Measurements from ENCODE around the gene FCRL3.

FCRL3 gene

DNA sequence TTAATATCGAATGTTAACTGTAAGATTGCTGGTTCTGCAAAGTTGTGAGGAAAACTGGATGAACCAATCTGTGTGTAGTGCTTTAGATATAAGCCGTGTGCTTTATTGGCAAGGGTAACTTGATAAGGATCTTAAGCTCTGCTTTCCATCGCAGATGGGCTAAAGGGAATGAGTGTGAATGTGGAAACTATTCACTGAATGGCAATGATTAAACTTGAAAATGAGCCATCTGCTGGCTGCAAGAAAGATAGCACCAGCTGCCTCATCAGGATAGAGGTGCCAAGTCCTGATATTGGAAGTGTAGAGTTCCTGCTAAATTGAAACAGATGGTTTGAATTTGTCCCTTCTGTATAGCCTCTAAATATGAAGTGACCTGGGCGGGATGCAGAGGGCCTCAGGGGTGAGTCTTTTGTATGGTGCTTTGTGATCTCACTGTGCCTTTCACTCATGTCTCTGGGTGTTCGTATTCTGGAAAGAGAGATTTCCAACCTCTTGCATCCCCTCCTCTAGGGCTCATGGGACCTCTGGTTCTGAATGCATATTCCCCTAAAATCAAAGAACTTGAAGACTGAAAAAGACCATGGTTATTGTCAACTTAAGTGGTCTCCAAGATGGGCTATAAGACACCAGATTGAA lies 9.2 kb downstream of the FCRL3 start:
- no peak overlapping the region for H3K4me3 ChIP-seq (ENCODE audit: control insufficient read depth, low read depth, low read length)
- peak; percentile 18 for DNase-seq (ENCODE audit: low read depth)
- TF ChIP-seq, protein P1, sequence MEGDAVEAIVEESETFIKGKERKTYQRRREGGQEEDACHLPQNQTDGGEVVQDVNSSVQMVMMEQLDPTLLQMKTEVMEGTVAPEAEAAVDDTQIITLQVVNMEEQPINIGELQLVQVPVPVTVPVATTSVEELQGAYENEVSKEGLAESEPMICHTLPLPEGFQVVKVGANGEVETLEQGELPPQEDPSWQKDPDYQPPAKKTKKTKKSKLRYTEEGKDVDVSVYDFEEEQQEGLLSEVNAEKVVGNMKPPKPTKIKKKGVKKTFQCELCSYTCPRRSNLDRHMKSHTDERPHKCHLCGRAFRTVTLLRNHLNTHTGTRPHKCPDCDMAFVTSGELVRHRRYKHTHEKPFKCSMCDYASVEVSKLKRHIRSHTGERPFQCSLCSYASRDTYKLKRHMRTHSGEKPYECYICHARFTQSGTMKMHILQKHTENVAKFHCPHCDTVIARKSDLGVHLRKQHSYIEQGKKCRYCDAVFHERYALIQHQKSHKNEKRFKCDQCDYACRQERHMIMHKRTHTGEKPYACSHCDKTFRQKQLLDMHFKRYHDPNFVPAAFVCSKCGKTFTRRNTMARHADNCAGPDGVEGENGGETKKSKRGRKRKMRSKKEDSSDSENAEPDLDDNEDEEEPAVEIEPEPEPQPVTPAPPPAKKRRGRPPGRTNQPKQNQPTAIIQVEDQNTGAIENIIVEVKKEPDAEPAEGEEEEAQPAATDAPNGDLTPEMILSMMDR (conservative IDR thresholded peaks at IDR 0.05; ENCODE audit: control insufficient read depth, insufficient read depth, low read depth, low read length): peak; percentile 47

GRCh38 chr1:157682710-157683437 lies 17.7 kb downstream of the FCRL3 start:
- no peak for DNase-seq (ENCODE audit: low read depth)
- TF ChIP-seq, protein P1 (conservative IDR thresholded peaks at IDR 0.05; ENCODE audit: control insufficient read depth, insufficient read depth, low read depth, low read length): no peak
- H3K4me3 ChIP-seq (ENCODE audit: control insufficient read depth, low read depth, low read length): no peak overlapping the region

DNA sequence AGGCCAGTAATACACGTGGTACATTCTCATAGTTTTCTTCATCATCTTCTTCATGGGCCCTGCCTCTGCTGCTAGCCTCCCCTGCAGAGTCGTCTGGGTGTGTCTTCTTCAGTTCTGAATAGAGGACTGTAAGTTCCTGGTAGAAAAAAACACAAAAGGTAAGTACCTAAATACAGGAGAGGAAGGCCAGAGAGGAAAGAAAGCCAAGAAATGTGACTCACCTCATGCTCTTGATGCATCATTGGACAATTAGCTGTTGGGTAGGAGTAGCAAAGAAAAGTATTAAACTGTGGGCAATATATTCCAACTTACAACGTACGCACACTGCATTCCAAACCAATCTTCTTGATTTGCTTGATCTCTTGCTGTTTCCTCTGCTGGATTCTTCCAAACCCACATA lies 21.8 kb downstream of the FCRL3 start:
- TF ChIP-seq, protein P1 (conservative IDR thresholded peaks at IDR 0.05; ENCODE audit: control insufficient read depth, insufficient read depth, low read depth, low read length): no peak
- no peak overlapping the region for H3K4me3 ChIP-seq (ENCODE audit: control insufficient read depth, low read depth, low read length)
- no peak for DNase-seq (ENCODE audit: low read depth)

DNA sequence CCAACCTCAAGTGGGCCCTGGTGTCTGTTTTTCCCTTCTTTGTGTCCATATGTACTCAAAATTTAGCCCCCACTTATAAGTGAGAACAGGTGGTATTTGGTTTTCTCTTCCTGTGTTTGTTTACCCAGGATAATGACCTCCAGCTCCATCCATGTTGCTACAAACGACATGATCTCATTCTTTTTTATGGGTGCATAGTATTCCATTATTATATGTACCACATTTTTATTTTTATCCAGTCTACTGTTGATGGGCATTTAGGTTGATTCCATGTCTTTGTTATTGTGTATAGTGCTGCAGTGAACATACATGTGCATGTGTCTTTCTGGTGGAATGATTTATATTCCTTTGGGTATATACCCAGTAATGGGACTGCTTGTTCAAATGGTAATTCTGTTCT lies 27.6 kb downstream of the FCRL3 start:
- no peak overlapping the region for H3K4me3 ChIP-seq (ENCODE audit: control insufficient read depth, low read depth, low read length)
- no peak for DNase-seq (ENCODE audit: low read depth)
- TF ChIP-seq, protein P1 (conservative IDR thresholded peaks at IDR 0.05; ENCODE audit: control insufficient read depth, insufficient read depth, low read depth, low read length): no peak

DNA sequence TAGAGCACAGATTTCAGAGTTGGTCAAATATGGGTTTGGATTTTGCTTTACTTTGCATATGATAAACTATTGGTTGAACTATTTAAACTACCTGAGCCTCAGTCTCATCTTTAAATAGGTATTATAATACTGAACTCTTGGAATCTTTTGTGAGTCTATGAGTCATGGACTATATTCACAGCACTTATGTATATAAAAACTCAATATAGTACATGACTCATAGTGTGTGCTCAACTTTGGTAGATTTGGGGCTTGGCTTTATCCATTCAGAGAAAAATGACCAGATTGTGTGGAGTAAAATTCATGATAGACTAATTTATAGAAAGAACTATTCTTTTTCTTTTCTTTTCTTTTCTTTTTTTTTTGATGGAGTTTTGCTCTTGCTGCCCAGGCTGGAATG lies 28.7 kb downstream of the FCRL3 start:
- no peak for DNase-seq (ENCODE audit: low read depth)
- no peak overlapping the region for H3K4me3 ChIP-seq (ENCODE audit: control insufficient read depth, low read depth, low read length)
- TF ChIP-seq, protein P1 (conservative IDR thresholded peaks at IDR 0.05; ENCODE audit: control insufficient read depth, insufficient read depth, low read depth, low read length): no peak

- H3K4me3 ChIP-seq (ENCODE audit: control insufficient read depth, low read depth, low read length): no peak overlapping the region
- no peak for DNase-seq (ENCODE audit: low read depth)
- TF ChIP-seq, protein P1 (conservative IDR thresholded peaks at IDR 0.05; ENCODE audit: control insufficient read depth, insufficient read depth, low read depth, low read length): no peak
Measured at GRCh38 chr1:157659576-157660247, 40.9 kb downstream of the FCRL3 start.

All from fibroblast of mammary gland (primary cell).